HepG2 (cell line): ENCODE results near the gene HNRNPA1L2. TPM values are rescaled to one million over a fixed set of nuclear protein-coding genes. Genes with fewer than 3 reads are reported as not detected.

Experiments used
- DPF2 ChIP-seq: sonication (generic); formaldehyde crosslinking; IDR thresholded peaks from 2 replicates; pipeline ENCODE4 v1.4.0; 2020; ENCODE audit warnings: mild to moderate bottlenecking, low read depth, missing genetic modification reagents, borderline replicate concordance
- HMG20B ChIP-seq: conservative IDR thresholded peaks from 2 replicates; pipeline ENCODE4 v1.6.1; 2016; ENCODE audit warnings: missing genetic modification reagents, missing compliant biosample characterization
- KLF6 ChIP-seq: IDR thresholded peaks from 2 replicates; pipeline ENCODE4 v1.8.0; 2016; ENCODE audit warnings: missing biosample characterization, missing genetic modification reagents
- MZF1 ChIP-seq: sonication (generic); formaldehyde crosslinking; IDR thresholded peaks from 2 replicates; pipeline ENCODE4 v1.8.1; 2023; ENCODE audit warnings: mild to moderate bottlenecking, missing genetic modification reagents, borderline replicate concordance
- NFYB ChIP-seq: sonication (generic); formaldehyde crosslinking; IDR thresholded peaks from 2 replicates; pipeline ENCODE4 v1.4.0; 2020; ENCODE audit warnings: missing genetic modification reagents
- RBM22 ChIP-seq: fragments of 200-400 bp; formaldehyde crosslinking; optimal IDR thresholded peaks from 2 replicates; pipeline ENCODE3; 2017; ENCODE audit warnings: mild to moderate bottlenecking, low read length, moderate library complexity
- REL ChIP-seq: sonication (generic); formaldehyde crosslinking; conservative IDR thresholded peaks from 2 replicates; pipeline ENCODE4 v1.8.0; 2022; ENCODE audit warnings: mild to moderate bottlenecking, missing genetic modification reagents, moderate library complexity
- SOX5 ChIP-seq: IDR thresholded peaks from 2 replicates; pipeline ENCODE4 v1.6.1; 2016; ENCODE audit warnings: borderline replicate concordance
- SYNCRIP ChIP-seq: fragments of 200-400 bp; formaldehyde crosslinking; IDR thresholded peaks from 2 replicates; pipeline ENCODE4 v1.6.1; 2018; ENCODE audit warnings: mild to moderate bottlenecking, low read depth, low read length; ENCODE audit not compliant: insufficient read depth
- ZNF121 ChIP-seq: sonication (generic); formaldehyde crosslinking; IDR thresholded peaks from 2 replicates; pipeline ENCODE4 v1.5.0; 2020; ENCODE audit warnings: mild to moderate bottlenecking, missing genetic modification reagents
- ZNF335 ChIP-seq: sonication (generic); formaldehyde crosslinking; IDR thresholded peaks from 2 replicates; pipeline ENCODE4 v1.4.0; 2020; ENCODE audit warnings: missing genetic modification reagents
- ZNF460 ChIP-seq: sonication (generic); formaldehyde crosslinking; IDR thresholded peaks from 2 replicates; pipeline ENCODE4 v1.5.1; 2020; ENCODE audit warnings: missing genetic modification reagents, mild to moderate bottlenecking, borderline replicate concordance
- ZNF556 ChIP-seq: sonication (generic); formaldehyde crosslinking; IDR thresholded peaks from 2 replicates; pipeline ENCODE4 v1.4.0; 2020; ENCODE audit warnings: mild to moderate bottlenecking, missing genetic modification reagents, borderline replicate concordance
- ZNF563 ChIP-seq: sonication (generic); formaldehyde crosslinking; IDR thresholded peaks from 2 replicates; pipeline ENCODE4 v1.8.0; 2022; ENCODE audit warnings: mild to moderate bottlenecking, moderate library complexity, missing genetic modification reagents
- polyA plus RNA-seq, 8 experiments: library from polyadenylated mRNA; depleted of rRNA in 3 of 8; stranded (reverse) in 7 of 8; unstranded in 1 of 8; fragments of >200 nt; fragmentation: Illumina TruSeq in 4 of 8; extraction: Trizol in 4 of 8; gene quantifications; 2 replicates each; pipeline versions ENCODE4 v1.2.1 to v1.2.3, GENCODE V29; 2011 to 2016; ENCODE audit warnings: low read depth in 4 of 8, missing spikeins in 1 of 8, mixed read lengths in 1 of 8; ENCODE audit not compliant: insufficient read depth in 1 of 8
- total RNA-seq, 5 experiments: library from RNA; depleted of rRNA; stranded (reverse); fragments of >200 nt; fragmentation: Illumina TruSeq; extraction: Trizol; gene quantifications; 2 replicates each; pipeline ENCODE4 v1.2.3, GENCODE V29; 2016; ENCODE audit warnings: low read depth in 1 of 5
- TF ChIP-seq, protein P1 (sequence below): sonication (generic); formaldehyde crosslinking; IDR thresholded peaks from 2 replicates; pipeline ENCODE4 v1.5.1; 2020; ENCODE audit warnings: missing genetic modification reagents, mild to moderate bottlenecking, borderline replicate concordance
- TF ChIP-seq, protein P2 (sequence below): sonication (generic); formaldehyde crosslinking; IDR thresholded peaks from 2 replicates; pipeline ENCODE4 v1.8.1; 2023; ENCODE audit warnings: mild to moderate bottlenecking, inconsistent platforms, moderate library complexity, missing genetic modification reagents, borderline replicate concordance
- TF ChIP-seq, protein P3 (sequence below): sonication (generic); formaldehyde crosslinking; IDR thresholded peaks from 2 replicates; pipeline ENCODE4 v1.4.0; 2020; ENCODE audit warnings: low read depth, mild to moderate bottlenecking, missing genetic modification reagents
- TF ChIP-seq, protein P4 (sequence below): sonication (generic); formaldehyde crosslinking; IDR thresholded peaks from 2 replicates; pipeline ENCODE4 v1.5.0; 2020; ENCODE audit warnings: mild to moderate bottlenecking, missing genetic modification reagents, borderline replicate concordance
- TF ChIP-seq, protein P5 (sequence below): sonication (generic); formaldehyde crosslinking; IDR thresholded peaks from 2 replicates; pipeline ENCODE4 v1.8.0; 2022; ENCODE audit warnings: missing genetic modification reagents, mild to moderate bottlenecking, borderline replicate concordance

The HNRNPA1L2 gene
- total and polyA plus RNA-seq, 2 of the 13 experiments (the other 11 are each of a cell fraction or from before 2014, with no cell fraction given), result 3.6 to 7.1 TPM

DNA sequence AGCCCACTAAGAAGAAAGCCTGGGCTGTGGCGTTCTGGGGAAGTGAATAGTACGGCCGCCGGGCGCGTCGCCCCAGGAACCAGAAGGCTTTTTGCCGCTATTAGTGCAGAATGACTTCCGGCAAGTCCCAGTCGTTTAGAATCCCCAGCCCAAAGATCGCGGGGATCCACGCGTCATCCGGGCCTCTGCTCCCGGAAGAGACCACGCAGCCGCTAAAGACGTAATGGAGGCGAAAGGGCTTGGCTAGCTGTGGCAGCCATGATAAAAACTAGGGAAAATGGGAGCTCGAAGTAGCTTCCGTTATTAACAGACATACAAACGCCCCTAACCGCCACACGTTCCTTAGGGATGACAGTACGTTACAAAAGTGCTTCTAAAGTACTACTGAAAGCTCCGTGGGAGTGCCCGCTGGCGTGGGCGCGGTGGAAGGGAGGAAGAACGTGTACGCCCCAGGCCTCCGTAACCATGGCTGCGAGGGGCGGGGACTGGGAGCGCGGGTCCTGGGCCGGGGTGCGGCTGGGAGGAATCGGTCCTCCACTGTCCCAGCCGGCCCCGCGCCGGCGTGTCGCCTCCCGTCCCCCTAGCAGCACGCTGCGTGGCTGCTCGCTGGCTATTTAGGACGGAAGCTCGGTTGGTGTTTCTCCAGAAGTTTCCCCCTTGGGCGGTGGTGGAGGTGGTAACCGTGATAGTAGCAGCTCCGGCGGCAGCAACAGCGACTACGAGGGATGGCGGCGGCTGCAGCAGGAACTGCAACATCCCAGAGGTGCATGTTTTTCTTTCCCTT, 10.2 kb downstream of the HNRNPA1L2 start, which contains the start of gene SUGT1 (continued):
- TF ChIP-seq, protein P1, sequence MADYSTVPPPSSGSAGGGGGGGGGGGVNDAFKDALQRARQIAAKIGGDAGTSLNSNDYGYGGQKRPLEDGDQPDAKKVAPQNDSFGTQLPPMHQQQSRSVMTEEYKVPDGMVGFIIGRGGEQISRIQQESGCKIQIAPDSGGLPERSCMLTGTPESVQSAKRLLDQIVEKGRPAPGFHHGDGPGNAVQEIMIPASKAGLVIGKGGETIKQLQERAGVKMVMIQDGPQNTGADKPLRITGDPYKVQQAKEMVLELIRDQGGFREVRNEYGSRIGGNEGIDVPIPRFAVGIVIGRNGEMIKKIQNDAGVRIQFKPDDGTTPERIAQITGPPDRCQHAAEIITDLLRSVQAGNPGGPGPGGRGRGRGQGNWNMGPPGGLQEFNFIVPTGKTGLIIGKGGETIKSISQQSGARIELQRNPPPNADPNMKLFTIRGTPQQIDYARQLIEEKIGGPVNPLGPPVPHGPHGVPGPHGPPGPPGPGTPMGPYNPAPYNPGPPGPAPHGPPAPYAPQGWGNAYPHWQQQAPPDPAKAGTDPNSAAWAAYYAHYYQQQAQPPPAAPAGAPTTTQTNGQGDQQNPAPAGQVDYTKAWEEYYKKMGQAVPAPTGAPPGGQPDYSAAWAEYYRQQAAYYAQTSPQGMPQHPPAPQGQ, result no peak
- peak; percentile 55; the same call in 1 of the 2 replicates for TF ChIP-seq ZNF460 (CRISPR knock-in tag)
- peak; percentile 40; the same call in 1 of the 2 replicates for TF ChIP-seq ZNF556 (CRISPR knock-in tag)
- no peak; the same call in 1 of the 2 replicates for TF ChIP-seq SOX5 (CRISPR knock-in tag)
- TF ChIP-seq RBM22, result peak; percentile 79
- TF ChIP-seq SYNCRIP, result no peak
- TF ChIP-seq, protein P2, sequence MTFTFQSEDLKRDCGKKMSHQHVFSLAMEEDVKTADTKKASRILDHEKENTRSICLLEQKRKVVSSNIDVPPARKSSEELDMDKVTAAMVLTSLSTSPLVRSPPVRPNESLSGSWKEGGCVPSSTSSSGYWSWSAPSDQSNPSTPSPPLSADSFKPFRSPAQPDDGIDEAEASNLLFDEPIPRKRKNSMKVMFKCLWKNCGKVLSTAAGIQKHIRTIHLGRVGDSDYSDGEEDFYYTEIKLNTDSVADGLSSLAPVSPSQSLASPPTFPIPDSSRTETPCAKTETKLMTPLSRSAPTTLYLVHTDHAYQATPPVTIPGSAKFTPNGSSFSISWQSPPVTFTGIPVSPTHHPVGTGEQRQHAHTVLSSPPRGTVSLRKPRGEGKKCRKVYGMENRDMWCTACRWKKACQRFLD, result peak; percentile 71; the same call in 1 of the 2 replicates
- TF ChIP-seq, protein P3, sequence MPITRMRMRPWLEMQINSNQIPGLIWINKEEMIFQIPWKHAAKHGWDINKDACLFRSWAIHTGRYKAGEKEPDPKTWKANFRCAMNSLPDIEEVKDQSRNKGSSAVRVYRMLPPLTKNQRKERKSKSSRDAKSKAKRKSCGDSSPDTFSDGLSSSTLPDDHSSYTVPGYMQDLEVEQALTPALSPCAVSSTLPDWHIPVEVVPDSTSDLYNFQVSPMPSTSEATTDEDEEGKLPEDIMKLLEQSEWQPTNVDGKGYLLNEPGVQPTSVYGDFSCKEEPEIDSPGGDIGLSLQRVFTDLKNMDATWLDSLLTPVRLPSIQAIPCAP, result no peak
- TF ChIP-seq ZNF121 (CRISPR knock-in tag), result no peak; the same call in 1 of the 2 replicates
- TF ChIP-seq DPF2 (CRISPR knock-in tag), result 0 out of 2 replicates have a peak, but pooled peaks have one; percentile 17
- TF ChIP-seq KLF6, result peak; percentile 82
- TF ChIP-seq ZNF563 (CRISPR knock-in tag), result peak; percentile 75
- TF ChIP-seq, protein P4, sequence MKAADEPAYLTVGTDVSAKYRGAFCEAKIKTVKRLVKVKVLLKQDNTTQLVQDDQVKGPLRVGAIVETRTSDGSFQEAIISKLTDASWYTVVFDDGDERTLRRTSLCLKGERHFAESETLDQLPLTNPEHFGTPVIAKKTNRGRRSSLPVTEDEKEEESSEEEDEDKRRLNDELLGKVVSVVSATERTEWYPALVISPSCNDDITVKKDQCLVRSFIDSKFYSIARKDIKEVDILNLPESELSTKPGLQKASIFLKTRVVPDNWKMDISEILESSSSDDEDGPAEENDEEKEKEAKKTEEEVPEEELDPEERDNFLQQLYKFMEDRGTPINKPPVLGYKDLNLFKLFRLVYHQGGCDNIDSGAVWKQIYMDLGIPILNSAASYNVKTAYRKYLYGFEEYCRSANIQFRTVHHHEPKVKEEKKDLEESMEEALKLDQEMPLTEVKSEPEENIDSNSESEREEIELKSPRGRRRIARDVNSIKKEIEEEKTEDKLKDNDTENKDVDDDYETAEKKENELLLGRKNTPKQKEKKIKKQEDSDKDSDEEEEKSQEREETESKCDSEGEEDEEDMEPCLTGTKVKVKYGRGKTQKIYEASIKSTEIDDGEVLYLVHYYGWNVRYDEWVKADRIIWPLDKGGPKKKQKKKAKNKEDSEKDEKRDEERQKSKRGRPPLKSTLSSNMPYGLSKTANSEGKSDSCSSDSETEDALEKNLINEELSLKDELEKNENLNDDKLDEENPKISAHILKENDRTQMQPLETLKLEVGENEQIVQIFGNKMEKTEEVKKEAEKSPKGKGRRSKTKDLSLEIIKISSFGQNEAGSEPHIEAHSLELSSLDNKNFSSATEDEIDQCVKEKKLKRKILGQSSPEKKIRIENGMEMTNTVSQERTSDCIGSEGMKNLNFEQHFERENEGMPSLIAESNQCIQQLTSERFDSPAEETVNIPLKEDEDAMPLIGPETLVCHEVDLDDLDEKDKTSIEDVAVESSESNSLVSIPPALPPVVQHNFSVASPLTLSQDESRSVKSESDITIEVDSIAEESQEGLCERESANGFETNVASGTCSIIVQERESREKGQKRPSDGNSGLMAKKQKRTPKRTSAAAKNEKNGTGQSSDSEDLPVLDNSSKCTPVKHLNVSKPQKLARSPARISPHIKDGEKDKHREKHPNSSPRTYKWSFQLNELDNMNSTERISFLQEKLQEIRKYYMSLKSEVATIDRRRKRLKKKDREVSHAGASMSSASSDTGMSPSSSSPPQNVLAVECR (CRISPR knock-in tag), result peak; percentile 85
- TF ChIP-seq, protein P5, sequence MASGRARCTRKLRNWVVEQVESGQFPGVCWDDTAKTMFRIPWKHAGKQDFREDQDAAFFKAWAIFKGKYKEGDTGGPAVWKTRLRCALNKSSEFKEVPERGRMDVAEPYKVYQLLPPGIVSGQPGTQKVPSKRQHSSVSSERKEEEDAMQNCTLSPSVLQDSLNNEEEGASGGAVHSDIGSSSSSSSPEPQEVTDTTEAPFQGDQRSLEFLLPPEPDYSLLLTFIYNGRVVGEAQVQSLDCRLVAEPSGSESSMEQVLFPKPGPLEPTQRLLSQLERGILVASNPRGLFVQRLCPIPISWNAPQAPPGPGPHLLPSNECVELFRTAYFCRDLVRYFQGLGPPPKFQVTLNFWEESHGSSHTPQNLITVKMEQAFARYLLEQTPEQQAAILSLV (CRISPR knock-in tag), result peak; percentile 17; the same call in 1 of the 2 replicates
- no peak for TF ChIP-seq MZF1 (CRISPR knock-in tag)
- no peak for TF ChIP-seq NFYB
- TF ChIP-seq ZNF335 (CRISPR knock-in tag), result 0 out of 2 replicates have a peak, but pooled peaks have one; percentile 17
- no peak for TF ChIP-seq REL (CRISPR knock-in tag)
- TF ChIP-seq HMG20B (CRISPR knock-in tag), result 0 out of 2 replicates have a peak, but pooled peaks have one; percentile 29
